IMR-90 (cell line): Measurements from ENCODE around the gene MSANTD7. TPM values are rescaled to one million over a fixed set of nuclear protein-coding genes. Genes with fewer than 3 reads are reported as not detected.

Experiments
- ATAC-seq: fragments of 200-7000 bp; cut with Tn5 transposase; 2 replicates; pipeline ENCODE4 v1.9.1; 2020; ENCODE audit warnings: low read depth, mild to moderate bottlenecking, moderate library complexity
- BruUV-seq: library from RNA; stranded (reverse); fragments of 400-500 nt; replicated peaks from 2 replicates; lab custom pipeline; 2021; lab: Mats Ljungman, UMichigan
- CTCF ChIA-PET: fragments of 300-600 bp; formaldehyde crosslinking; extraction: SDS; loops from one replicate; lab custom pipeline; 2021; ENCODE audit warnings: antibody characterized with exemption; lab: Yijun Ruan, JAX
- POLR2A ChIA-PET: fragments of 300-600 bp; sonication (Branson Sonifier 250); formaldehyde crosslinking; loops from one replicate; lab custom pipeline; 2022; ENCODE audit warnings: antibody characterized with exemption; ENCODE audit not compliant: unreplicated experiment; lab: Charles Lee
- DNase-seq: peaks from one replicate; pipeline ENCODE4 v3.0.0; 2013
- H2AFZ ChIP-seq: replicated peaks from 2 replicates; pipeline ENCODE3; 2013; ENCODE audit warnings: low read length, mild to moderate bottlenecking; ENCODE audit not compliant: poor library complexity
- H2AK5ac ChIP-seq: 2 replicates; pipeline ENCODE4 v1.6.1; 2013; ENCODE audit warnings: low read depth, low read length, inconsistent platforms
- H2AK9ac ChIP-seq: replicated peaks from 2 replicates; pipeline ENCODE3; 2013; ENCODE audit warnings: mild to moderate bottlenecking, low read depth, low read length, moderate library complexity; ENCODE audit not compliant: poor library complexity
- H2BK120ac ChIP-seq: 2 replicates; pipeline ENCODE4 v1.6.1; 2013; ENCODE audit warnings: low read depth, low read length, inconsistent platforms
- H2BK15ac ChIP-seq: 3 replicates; pipeline ENCODE4 v1.6.1; 2013; ENCODE audit warnings: low read depth, low read length, inconsistent platforms
- H2BK20ac ChIP-seq: 2 replicates; pipeline ENCODE4 v1.6.1; 2013; ENCODE audit warnings: low read depth, mild to moderate bottlenecking, inconsistent platforms, low read length, moderate library complexity
- H2BK5ac ChIP-seq: 2 replicates; pipeline ENCODE4 v1.6.1; 2013; ENCODE audit warnings: mild to moderate bottlenecking, low read depth, low read length, inconsistent platforms; ENCODE audit not compliant: poor library complexity, severe bottlenecking
- H3K14ac ChIP-seq: replicated peaks from 2 replicates; pipeline ENCODE4 v1.6.1; 2013; ENCODE audit warnings: low read depth, low read length, inconsistent platforms
- H3K18ac ChIP-seq: 2 replicates; pipeline ENCODE4 v1.6.1; 2013; ENCODE audit warnings: low read depth, low read length, control low read depth
- H3K23ac ChIP-seq: 2 replicates; pipeline ENCODE4 v1.6.1; 2013; ENCODE audit warnings: low read depth, low read length, inconsistent platforms
- H3K27ac ChIP-seq: 2 replicates; pipeline ENCODE4 v1.5.1; 2013; ENCODE audit warnings: mild to moderate bottlenecking, control low read depth, low read length; ENCODE audit not compliant: insufficient read depth
- H3K27me3 ChIP-seq: 2 replicates; pipeline ENCODE4 v1.6.1; 2013; ENCODE audit warnings: low read length; ENCODE audit not compliant: control insufficient read depth, insufficient read depth
- H3K36me3 ChIP-seq: 2 replicates; pipeline ENCODE4 v1.6.1; 2013; ENCODE audit warnings: low read length, mixed read lengths; ENCODE audit not compliant: control insufficient read depth, insufficient read depth
- H3K4ac ChIP-seq: 2 replicates; pipeline ENCODE4 v1.6.1; 2013; ENCODE audit warnings: low read depth, low read length, inconsistent platforms
- H3K4me1 ChIP-seq: 2 replicates; pipeline ENCODE4 v1.6.1; 2013; ENCODE audit warnings: low read length, mixed read lengths; ENCODE audit not compliant: control insufficient read depth, insufficient read depth
- H3K4me2 ChIP-seq: 2 replicates; pipeline ENCODE4 v1.6.1; 2013; ENCODE audit warnings: low read depth, mild to moderate bottlenecking, control low read depth, low read length, moderate library complexity
- H3K4me3 ChIP-seq: 2 replicates; pipeline ENCODE4 v1.5.1; 2013; ENCODE audit warnings: low read depth, mild to moderate bottlenecking, control low read depth, low read length, moderate library complexity; ENCODE audit not compliant: insufficient read depth
- H3K56ac ChIP-seq: 2 replicates; pipeline ENCODE4 v1.6.1; 2013; ENCODE audit warnings: low read length, inconsistent platforms; ENCODE audit not compliant: insufficient read depth; ENCODE audit errors: extremely low read depth
- H3K79me1 ChIP-seq, 2 experiments: 2 replicates each; pipeline ENCODE4 v1.6.1; 2013; ENCODE audit warnings: low read length in 2 of 2, inconsistent platforms in 1 of 2, low read depth in 1 of 2
- H3K9ac ChIP-seq: 2 replicates; pipeline ENCODE4 v1.6.1; 2013; ENCODE audit warnings: low read depth, low read length, control low read depth
- H3K9me1 ChIP-seq: 2 replicates; pipeline ENCODE4 v1.6.1; 2013; ENCODE audit warnings: low read length, inconsistent platforms; ENCODE audit not compliant: insufficient read depth
- H3K9me3 ChIP-seq: 2 replicates; pipeline ENCODE4 v1.6.1; 2013; ENCODE audit warnings: low read length; ENCODE audit not compliant: control insufficient read depth, insufficient read depth
- H4K20me1 ChIP-seq: 2 replicates; pipeline ENCODE4 v1.6.1; 2013; ENCODE audit warnings: low read length, inconsistent platforms; ENCODE audit not compliant: insufficient read depth
- H4K5ac ChIP-seq: 2 replicates; pipeline ENCODE4 v1.6.1; 2013; ENCODE audit warnings: mild to moderate bottlenecking, low read depth, low read length, control low read depth
- H4K8ac ChIP-seq, 2 experiments: 2 replicates each; pipeline ENCODE4 v1.6.1; 2013; ENCODE audit warnings: low read depth in 2 of 2, low read length in 2 of 2, control low read depth in 1 of 2, inconsistent platforms in 1 of 2
- H4K91ac ChIP-seq: 2 replicates; pipeline ENCODE4 v1.6.1; 2013; ENCODE audit warnings: low read depth, low read length, inconsistent platforms; ENCODE audit not compliant: insufficient read depth
- FOS ChIP-seq: fragments of 150-350 bp; IDR thresholded peaks from 2 replicates; pipeline ENCODE4 v1.6.1; 2016; ENCODE audit warnings: low read depth, low read length
- MAFK ChIP-seq: IDR thresholded peaks from 2 replicates; pipeline ENCODE4 v1.6.1; 2012; ENCODE audit warnings: low read depth, low read length, improper control_type of control experiment
- MAZ ChIP-seq: IDR thresholded peaks from 2 replicates; pipeline ENCODE4 v1.6.1; 2012; ENCODE audit warnings: low read depth, mild to moderate bottlenecking, low read length, improper control_type of control experiment, moderate library complexity, borderline replicate concordance
- RAD21 ChIP-seq: IDR thresholded peaks from 2 replicates; pipeline ENCODE4 v1.6.1; 2012; ENCODE audit warnings: low read length, improper control_type of control experiment
- RFX5 ChIP-seq: IDR thresholded peaks from 2 replicates; pipeline ENCODE4 v1.8.0; 2012; ENCODE audit warnings: low read depth, mild to moderate bottlenecking, low read length, moderate library complexity
- WGBS, 2 experiments: methylation state at CpG; one replicate each; pipeline versions ENCODE4 v1.1.5 to v1.1.7; 2013; ENCODE audit warnings: missing lambda C conversion rate in 2 of 2; ENCODE audit not compliant: insufficient read length in 1 of 2; ENCODE audit errors: extremely low coverage in 2 of 2; 5-methylcytosine and 5-hydroxymethylcytosine counted together
- dilution Hi-C: fragments of 300-500 bp; cut with HindIII; formaldehyde crosslinking; loops from one replicate; pipeline ENCODE4 v1.14.3; 2018; ENCODE audit warnings: low sequenced_read_pairs; ENCODE audit not compliant: unreplicated experiment
- in situ Hi-C: fragments of 300-500 bp; cut with MboI; formaldehyde crosslinking; loops from 3 replicates; pipeline ENCODE4 v1.14.3; 2019; ENCODE audit warnings: low sequenced_read_pairs, inconsistent platforms, mixed read lengths
- intact Hi-C: fragments of 100-400 bp; cut with micrococcal nuclease; formaldehyde crosslinking; loops from 2 replicates; pipeline ENCODE4 v1.10.0; 2022
- polyA plus RNA-seq, 3 experiments: library from polyadenylated mRNA; depleted of rRNA; stranded (reverse); fragments of >200 nt; gene quantifications; 2 replicates each; pipeline ENCODE4 v1.2.3, GENCODE V29; 2012; ENCODE audit warnings: low replicate concordance in 1 of 3
- total RNA-seq: library from RNA; depleted of rRNA; stranded (reverse); fragments of >200 nt; gene quantifications from 2 replicates; pipeline ENCODE4 v1.2.3, GENCODE V29; 2012
- TF ChIP-seq, protein P1 (sequence below): fragments of 150-350 bp; IDR thresholded peaks from 2 replicates; pipeline ENCODE4 v1.6.1; 2017; ENCODE audit warnings: mild to moderate bottlenecking, antibody characterized with exemption, low read length, low read depth
- TF ChIP-seq, protein P2 (sequence below): fragments of 150-350 bp; IDR thresholded peaks from 2 replicates; pipeline ENCODE4 v1.6.1; 2016; ENCODE audit warnings: low read depth, mild to moderate bottlenecking, low read length, moderate library complexity, borderline replicate concordance

The MSANTD7 gene
- total and polyA plus RNA-seq, 2 of the 4 experiments (the other 2 are of a cell fraction), result 4.7 to 16.0 TPM

DNA sequence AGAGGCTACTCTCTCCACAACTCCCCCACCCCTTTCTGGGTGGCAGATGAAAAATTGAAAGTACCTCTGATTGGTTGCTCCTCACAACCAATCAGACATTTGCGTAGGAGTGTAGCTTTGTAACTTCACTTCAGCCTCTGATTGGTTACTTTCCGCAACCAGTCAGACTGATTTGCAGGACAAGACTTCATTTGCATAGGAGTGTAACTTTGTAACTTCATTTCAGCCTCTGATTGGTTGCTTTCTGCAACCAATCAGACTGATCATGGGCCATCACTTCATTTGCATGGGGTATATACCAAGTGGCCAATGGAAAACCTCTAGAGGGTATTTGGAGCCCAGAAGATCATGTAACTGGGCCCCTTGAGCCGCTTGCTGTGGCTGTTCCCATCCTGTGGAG is 25.8 kb upstream of the MSANTD7 start:
- no peak for TF ChIP-seq RAD21
- TF ChIP-seq, protein P1, sequence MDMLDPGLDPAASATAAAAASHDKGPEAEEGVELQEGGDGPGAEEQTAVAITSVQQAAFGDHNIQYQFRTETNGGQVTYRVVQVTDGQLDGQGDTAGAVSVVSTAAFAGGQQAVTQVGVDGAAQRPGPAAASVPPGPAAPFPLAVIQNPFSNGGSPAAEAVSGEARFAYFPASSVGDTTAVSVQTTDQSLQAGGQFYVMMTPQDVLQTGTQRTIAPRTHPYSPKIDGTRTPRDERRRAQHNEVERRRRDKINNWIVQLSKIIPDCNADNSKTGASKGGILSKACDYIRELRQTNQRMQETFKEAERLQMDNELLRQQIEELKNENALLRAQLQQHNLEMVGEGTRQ, result no peak
- TF ChIP-seq RFX5, result no peak
- TF ChIP-seq, protein P2, sequence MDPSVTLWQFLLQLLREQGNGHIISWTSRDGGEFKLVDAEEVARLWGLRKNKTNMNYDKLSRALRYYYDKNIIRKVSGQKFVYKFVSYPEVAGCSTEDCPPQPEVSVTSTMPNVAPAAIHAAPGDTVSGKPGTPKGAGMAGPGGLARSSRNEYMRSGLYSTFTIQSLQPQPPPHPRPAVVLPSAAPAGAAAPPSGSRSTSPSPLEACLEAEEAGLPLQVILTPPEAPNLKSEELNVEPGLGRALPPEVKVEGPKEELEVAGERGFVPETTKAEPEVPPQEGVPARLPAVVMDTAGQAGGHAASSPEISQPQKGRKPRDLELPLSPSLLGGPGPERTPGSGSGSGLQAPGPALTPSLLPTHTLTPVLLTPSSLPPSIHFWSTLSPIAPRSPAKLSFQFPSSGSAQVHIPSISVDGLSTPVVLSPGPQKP, result no peak
- TF ChIP-seq MAFK, result no peak
- no peak for TF ChIP-seq FOS
- TF ChIP-seq MAZ, result no peak
- H2BK15ac ChIP-seq, result no peak overlapping the region
- in situ Hi-C loops (loop anchor here (25.0 kb wide), 1 partner anchor 625 kb away; no protein-coding TSS in a partner anchor), dilution Hi-C loops (no loop called here), intact Hi-C loops (no loop called here)
- H3K79me1 ChIP-seq, result no peaks in the 10 kb centered on the region
- H2BK5ac ChIP-seq, result no peak overlapping the region
- DNase-seq (peak; percentile 15), ATAC-seq (no peak)
- ChIA-PET CTCF (no interaction called here), POLR2A (no interaction called here)
- H3K9ac ChIP-seq, result no peak overlapping the region
- H2BK20ac ChIP-seq, result no peak overlapping the region
- no peaks in the 10 kb centered on the region for H3K9me3 ChIP-seq
- H3K56ac ChIP-seq, result no peak overlapping the region
- no peak overlapping the region for H3K23ac ChIP-seq
- H2AK9ac ChIP-seq, result no peak overlapping the region
- WGBS, 2 experiments, result no CpG with 5 or more reads among the region's 3 CpGs
- no peaks in the 10 kb centered on the region for H3K4me1 ChIP-seq
- H3K4me2 ChIP-seq, result 0 out of 2 replicates have a peak overlapping the region, but pooled peaks have one; percentile 45
- H3K14ac ChIP-seq, result no peak overlapping the region
- no peak overlapping the region for H3K27ac ChIP-seq
- H2BK120ac ChIP-seq, result no peak overlapping the region
- H4K20me1 ChIP-seq, result no peaks in the 10 kb centered on the region
- no peak overlapping the region for H2AK5ac ChIP-seq
- no peak overlapping the region for H4K91ac ChIP-seq
- no peak overlapping the region for H4K5ac ChIP-seq
- H3K9me1 ChIP-seq, result no peaks in the 10 kb centered on the region
- no peak overlapping the region for H3K4ac ChIP-seq
- H3K18ac ChIP-seq, result no peak overlapping the region
- no peak overlapping the region for H2AFZ ChIP-seq
- no TSS peak for BruUV-seq
- no peak overlapping the region for H3K4me3 ChIP-seq
- no peaks in the 10 kb centered on the region; the same call in 1 of the 2 replicates for H3K27me3 ChIP-seq
- no peaks in the 10 kb centered on the region for H3K36me3 ChIP-seq
- no peak overlapping the region for H4K8ac ChIP-seq
